WTC11 (cell line): ENCODE measurements around the gene PCDHA11. TPM values are rescaled to one million over a fixed set of nuclear protein-coding genes. Genes with fewer than 3 reads are reported as not detected.

Experiments
- ATAC-seq: fragments of 200-7000 bp; cut with Tn5 transposase; 2 replicates; pipeline ENCODE4 v1.10.0; 2021; ENCODE audit warnings: mild to moderate bottlenecking, moderate library complexity
- CTCF ChIA-PET: fragments of 300-600 bp; sonication (Branson Sonifier 250); formaldehyde crosslinking; loops from one replicate; lab custom pipeline; 2021; ENCODE audit warnings: antibody characterized with exemption; lab: Charles Lee
- POLR2A ChIA-PET: fragments of 350-600 bp; sonication (Branson Sonifier 250); formaldehyde crosslinking; loops from one replicate; lab custom pipeline; 2021; ENCODE audit warnings: antibody characterized with exemption; lab: Charles Lee
- DNase-seq: peaks from one replicate; pipeline ENCODE4 v3.0.0; 2021; ENCODE audit warnings: low spot score
- H3K27ac Mint-ChIP-seq: 2 replicates; pipeline ENCODE4 v1.8.0; 2021; ENCODE audit warnings: mixed read lengths
- H3K27me3 Mint-ChIP-seq: 2 replicates; pipeline ENCODE4 v1.8.0; 2021; ENCODE audit warnings: low read depth, mild to moderate bottlenecking, moderate library complexity, mixed read lengths
- H3K36me3 Mint-ChIP-seq: 2 replicates; pipeline ENCODE4 v1.8.0; 2021; ENCODE audit warnings: mixed read lengths
- H3K4me1 Mint-ChIP-seq: 2 replicates; pipeline ENCODE4 v1.8.0; 2022; ENCODE audit warnings: mixed read lengths
- H3K4me3 Mint-ChIP-seq: 2 replicates; pipeline ENCODE4 v1.8.0; 2021; ENCODE audit warnings: mild to moderate bottlenecking, moderate library complexity, mixed read lengths
- H3K9me3 Mint-ChIP-seq: 2 replicates; pipeline ENCODE4 v1.8.0; 2021; ENCODE audit warnings: mixed read lengths
- CREM ChIP-seq: sonication (generic); formaldehyde crosslinking; IDR thresholded peaks from 2 replicates; pipeline ENCODE4 v1.8.1; 2022; ENCODE audit warnings: mild to moderate bottlenecking, missing genetic modification reagents, moderate library complexity
- ELF4 ChIP-seq: sonication (generic); formaldehyde crosslinking; IDR thresholded peaks from 2 replicates; pipeline ENCODE4 v1.8.1; 2022; ENCODE audit warnings: low read depth, mild to moderate bottlenecking, moderate library complexity, missing genetic modification reagents
- GABPB1 ChIP-seq: sonication (generic); formaldehyde crosslinking; IDR thresholded peaks from 2 replicates; pipeline ENCODE4 v1.8.1; 2023; ENCODE audit warnings: mild to moderate bottlenecking, missing genetic modification reagents
- OVOL2 ChIP-seq: fragments of 250-450 bp; sonication (Bioruptor Pico); IDR thresholded peaks from 2 replicates; pipeline ENCODE4 v1.9.0; 2021; ENCODE audit warnings: mild to moderate bottlenecking, borderline replicate concordance
- RORB ChIP-seq: fragments of 250-450 bp; sonication (Bioruptor Pico); IDR thresholded peaks from 2 replicates; pipeline ENCODE4 v1.9.0; 2021; ENCODE audit warnings: mild to moderate bottlenecking
- ZNF396 ChIP-seq: fragments of 250-450 bp; sonication (Bioruptor Pico); IDR thresholded peaks from 2 replicates; pipeline ENCODE4 v1.8.0; 2021; ENCODE audit warnings: mild to moderate bottlenecking, moderate library complexity, borderline replicate concordance
- total RNA-seq: library from RNA; stranded (reverse); gene quantifications from 3 replicates; pipeline ENCODE4 v1.2.3, GENCODE V29; 2021
- TF ChIP-seq, protein P1 (sequence below): fragments of 250-450 bp; sonication (Bioruptor Pico); IDR thresholded peaks from 2 replicates; pipeline ENCODE4 v2.1.2; 2022; ENCODE audit warnings: mild to moderate bottlenecking, moderate library complexity
- TF ChIP-seq, protein P2 (sequence below): fragments of 250-450 bp; sonication (Bioruptor Pico); IDR thresholded peaks from 2 replicates; pipeline ENCODE4 v1.9.0; 2021; ENCODE audit warnings: moderate library complexity, mild to moderate bottlenecking, inconsistent platforms, borderline replicate concordance
- TF ChIP-seq, protein P3 (sequence below): fragments of 250-450 bp; sonication (Bioruptor Pico); IDR thresholded peaks from 2 replicates; pipeline ENCODE4 v1.9.0; 2021; ENCODE audit warnings: mild to moderate bottlenecking

Gene PCDHA11
- total RNA-seq, 1 experiment from 2014 or later = 8.7 TPM

DNA sequence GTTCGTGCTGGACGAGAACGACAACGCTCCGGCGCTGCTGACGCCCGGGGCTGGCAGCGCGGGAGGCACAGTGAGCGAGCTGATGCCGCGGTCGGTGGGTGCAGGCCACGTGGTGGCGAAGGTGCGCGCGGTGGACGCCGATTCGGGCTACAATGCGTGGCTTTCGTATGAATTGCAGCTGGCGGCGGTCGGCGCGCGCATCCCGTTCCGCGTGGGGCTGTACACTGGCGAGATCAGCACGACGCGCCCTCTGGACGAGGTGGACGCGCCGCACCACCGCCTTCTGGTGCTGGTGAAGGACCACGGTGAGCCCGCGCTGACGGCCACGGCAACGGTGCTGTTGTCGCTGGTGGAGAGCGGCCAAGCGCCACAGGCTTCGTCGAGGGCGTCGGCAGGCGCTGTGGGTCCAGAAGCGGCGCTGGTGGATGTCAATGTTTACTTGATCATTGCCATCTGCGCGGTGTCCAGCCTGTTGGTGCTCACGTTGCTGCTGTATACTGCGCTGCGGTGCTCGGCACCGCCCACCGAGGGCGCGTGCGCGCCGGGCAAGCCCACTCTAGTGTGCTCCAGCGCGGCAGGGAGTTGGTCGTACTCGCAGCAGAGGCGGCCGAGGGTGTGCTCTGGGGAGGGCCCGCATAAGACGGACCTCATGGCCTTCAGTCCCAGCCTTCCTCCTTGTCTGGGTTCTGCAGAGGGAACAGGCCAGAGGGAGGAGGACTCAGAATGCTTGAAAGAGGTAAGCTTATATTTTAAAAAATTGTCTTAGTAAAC is 15.4 kb downstream of the PCDHA11 start (continued):
- TF ChIP-seq ZNF396 (no peak), GABPB1 (CRISPR knock-in tag) (no peak), ELF4 (no peak), RORB (CRISPR knock-in tag) (no peak), CREM (CRISPR knock-in tag) (no peak), OVOL2 (no peak)
- TF ChIP-seq, protein P1, sequence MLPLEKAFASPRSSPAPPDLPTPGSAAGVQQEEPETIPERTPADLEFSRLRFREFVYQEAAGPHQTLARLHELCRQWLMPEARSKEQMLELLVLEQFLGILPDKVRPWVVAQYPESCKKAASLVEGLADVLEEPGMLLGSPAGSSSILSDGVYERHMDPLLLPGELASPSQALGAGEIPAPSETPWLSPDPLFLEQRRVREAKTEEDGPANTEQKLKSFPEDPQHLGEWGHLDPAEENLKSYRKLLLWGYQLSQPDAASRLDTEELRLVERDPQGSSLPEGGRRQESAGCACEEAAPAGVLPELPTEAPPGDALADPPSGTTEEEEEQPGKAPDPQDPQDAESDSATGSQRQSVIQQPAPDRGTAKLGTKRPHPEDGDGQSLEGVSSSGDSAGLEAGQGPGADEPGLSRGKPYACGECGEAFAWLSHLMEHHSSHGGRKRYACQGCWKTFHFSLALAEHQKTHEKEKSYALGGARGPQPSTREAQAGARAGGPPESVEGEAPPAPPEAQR (CRISPR knock-in tag) = no peak
- TF ChIP-seq, protein P2, sequence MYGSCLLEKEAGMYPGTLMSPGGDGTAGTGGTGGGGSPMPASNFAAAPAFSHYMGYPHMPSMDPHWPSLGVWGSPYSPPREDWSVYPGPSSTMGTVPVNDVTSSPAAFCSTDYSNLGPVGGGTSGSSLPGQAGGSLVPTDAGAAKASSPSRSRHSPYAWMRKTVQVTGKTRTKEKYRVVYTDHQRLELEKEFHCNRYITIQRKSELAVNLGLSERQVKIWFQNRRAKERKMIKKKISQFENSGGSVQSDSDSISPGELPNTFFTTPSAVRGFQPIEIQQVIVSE (CRISPR knock-in tag) = no peak

DNA sequence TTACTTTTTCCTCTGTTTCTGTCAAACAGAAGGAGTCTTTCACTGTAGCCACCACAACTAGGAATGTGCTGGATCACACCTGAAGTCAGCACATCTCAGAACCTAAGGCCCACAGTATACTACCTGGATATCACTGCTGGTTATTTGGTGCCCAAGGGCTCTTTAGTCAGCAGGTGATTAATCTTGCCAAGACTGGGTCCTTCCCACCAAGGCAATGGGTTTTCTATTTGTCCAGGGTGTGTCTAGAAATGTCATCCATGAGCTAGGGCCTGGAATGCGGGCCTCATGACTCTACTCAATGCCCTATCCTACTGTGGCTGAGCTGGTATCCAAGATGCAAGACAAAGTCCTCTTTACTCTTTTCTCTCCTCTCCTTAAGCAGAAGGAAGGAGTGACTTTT is 47.6 kb downstream of the PCDHA11 start:
- H3K27me3 Mint-ChIP-seq = no peaks in the 10 kb centered on the region; the same call in 1 of the 2 replicates
- ChIA-PET POLR2A (no interaction called here), CTCF (interaction anchor here (0.7 to 1.5 kb wide), 4 partner anchors 10 to 124 kb away, joined by 3 to 12 read pairs (median 3); partner anchors contain the start of gene PCDHAC1)
- no peak overlapping the region for H3K4me3 Mint-ChIP-seq
- TF ChIP-seq, protein P3, sequence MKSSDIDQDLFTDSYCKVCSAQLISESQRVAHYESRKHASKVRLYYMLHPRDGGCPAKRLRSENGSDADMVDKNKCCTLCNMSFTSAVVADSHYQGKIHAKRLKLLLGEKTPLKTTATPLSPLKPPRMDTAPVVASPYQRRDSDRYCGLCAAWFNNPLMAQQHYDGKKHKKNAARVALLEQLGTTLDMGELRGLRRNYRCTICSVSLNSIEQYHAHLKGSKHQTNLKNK (CRISPR knock-in tag) = no peak
- peaks cover 4% of the 10 kb centered on the region; the same call in 1 of the 2 replicates for H3K36me3 Mint-ChIP-seq
- ATAC-seq = no peak
- H3K4me1 Mint-ChIP-seq = no peaks in the 10 kb centered on the region
- DNase-seq = no peak
- no peak overlapping the region for H3K27ac Mint-ChIP-seq
- H3K9me3 Mint-ChIP-seq = peaks cover 25% of the 10 kb centered on the region

Other genes starting within 250 kb of the PCDHA11 start
- gene CD14, start 235.8 kb upstream of the PCDHA11 start, total RNA-seq = 0.27 to 0.63 TPM (median 0.53 TPM) in 3 replicates
- gene TMCO6, start 229.5 kb upstream of the PCDHA11 start, total RNA-seq = 28.7 to 32.6 TPM (median 32.2 TPM) in 3 replicates
- gene NDUFA2, start 221.3 kb upstream of the PCDHA11 start, total RNA-seq = 74.8 to 81.5 TPM (median 77.7 TPM) in 3 replicates
- 58.5 to 69.2 TPM (median 64.5 TPM) in 3 replicates for gene IK, start 221.1 kb upstream of the PCDHA11 start, total RNA-seq
- 22.1 to 25.3 TPM (median 23.5 TPM) in 3 replicates for gene WDR55, start 204.1 kb upstream of the PCDHA11 start, total RNA-seq
- 2.1 to 3.3 TPM (median 2.9 TPM) in 3 replicates for gene DND1, start 195.4 kb upstream of the PCDHA11 start, total RNA-seq
- 51.9 to 55.6 TPM (median 52.5 TPM) in 3 replicates for gene HARS1, start 177.6 kb upstream of the PCDHA11 start, total RNA-seq
- gene HARS2, start 177.5 kb upstream of the PCDHA11 start, total RNA-seq = 26.8 to 28.9 TPM (median 27.7 TPM) in 3 replicates
- gene ZMAT2, start 168.5 kb upstream of the PCDHA11 start, total RNA-seq = 50.3 to 57.2 TPM (median 54.7 TPM) in 3 replicates
- gene PCDHA1, start 82.8 kb upstream of the PCDHA11 start, total RNA-seq = 2.2 to 2.7 TPM (median 2.4 TPM) in 3 replicates
- gene PCDHA2, start 74.1 kb upstream of the PCDHA11 start, total RNA-seq = 2.0 to 2.4 TPM (median 2.1 TPM) in 3 replicates
- 3.3 to 3.4 TPM (median 3.3 TPM) in 3 replicates for gene PCDHA3, start 67.9 kb upstream of the PCDHA11 start, total RNA-seq
- gene PCDHA4, start 61.9 kb upstream of the PCDHA11 start, total RNA-seq = 5.4 to 6.3 TPM (median 5.6 TPM) in 3 replicates
- gene PCDHA5, start 47.3 kb upstream of the PCDHA11 start, total RNA-seq = 0.85 to 0.94 TPM (median 0.90 TPM) in 3 replicates
- 2.0 to 2.4 TPM (median 2.4 TPM) in 3 replicates for gene PCDHA6, start 41.0 kb upstream of the PCDHA11 start, total RNA-seq
- gene PCDHA7, start 34.7 kb upstream of the PCDHA11 start, total RNA-seq = 2.3 to 2.7 TPM (median 2.4 TPM) in 3 replicates
- gene PCDHA8, start 27.8 kb upstream of the PCDHA11 start, total RNA-seq = 0.85 to 1.3 TPM (median 1.3 TPM) in 3 replicates
- 1.1 to 1.5 TPM (median 1.4 TPM) in 3 replicates for gene PCDHA9, start 20.6 kb upstream of the PCDHA11 start, total RNA-seq
- gene PCDHA10, start 13.1 kb upstream of the PCDHA11 start, total RNA-seq = 10.8 to 12.0 TPM (median 11.6 TPM) in 3 replicates
- 9.6 to 10.7 TPM (median 10.1 TPM) in 3 replicates for gene PCDHA12, start 6.4 kb downstream of the PCDHA11 start, total RNA-seq
- 2.4 to 3.8 TPM (median 3.0 TPM) in 3 replicates for gene PCDHA13, start 13.2 kb downstream of the PCDHA11 start, total RNA-seq
- 8.2 to 8.6 TPM (median 8.4 TPM) in 3 replicates for gene PCDHAC1, start 57.3 kb downstream of the PCDHA11 start, total RNA-seq
- 6.7 to 11.3 TPM (median 7.9 TPM) in 3 replicates for gene PCDHAC2, start 97.5 kb downstream of the PCDHA11 start, total RNA-seq
- 0.09 to 0.13 TPM (median 0.11 TPM) in 3 replicates for gene PCDHB1, start 182.4 kb downstream of the PCDHA11 start, total RNA-seq
- 22.9 to 26.2 TPM (median 23.1 TPM) in 3 replicates for gene PCDHB2, start 225.7 kb downstream of the PCDHA11 start, total RNA-seq
- 4.7 to 6.4 TPM (median 5.1 TPM) in 3 replicates for gene PCDHB3, start 231.5 kb downstream of the PCDHA11 start, total RNA-seq